Fibroblast of skin of scalp (primary cell): ENCODE results near the gene MAGI1.

Experiments used
- DNase-seq: peaks from one replicate; pipeline ENCODE4 v3.0.0-alpha.2; 2013

The MAGI1 gene

GRCh38 chr3:66012711-66013110 is 26.0 kb downstream of the MAGI1 start:
- no peak for DNase-seq

- no peak for DNase-seq
Measured at GRCh38 chr3:66010739-66011655, 27.7 kb downstream of the MAGI1 start.

- no peak for DNase-seq
Measured at GRCh38 chr3:66010348-66010738, 28.4 kb downstream of the MAGI1 start.

DNA sequence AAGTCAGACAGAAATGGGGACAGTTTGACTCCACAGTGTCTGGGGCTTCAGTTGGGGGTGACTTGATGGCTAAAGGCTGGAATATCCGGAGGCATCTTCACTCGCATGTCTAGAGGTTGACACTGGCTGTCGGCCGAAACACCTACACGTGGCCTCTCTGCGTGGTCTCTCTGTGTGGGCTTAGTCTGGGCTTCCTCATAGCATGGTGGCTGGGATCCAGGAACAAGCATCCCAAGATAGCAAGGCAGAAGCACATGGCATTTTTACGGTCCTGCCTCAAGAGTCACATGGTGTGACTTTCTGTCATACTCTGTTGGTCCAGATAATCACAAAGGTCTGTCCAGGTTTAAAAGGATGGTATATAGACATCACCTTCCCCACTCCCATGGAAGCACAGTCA is 34.5 kb downstream of the MAGI1 start:
- no peak for DNase-seq

GRCh38 chr3:66001626-66002025 is 37.1 kb downstream of the MAGI1 start:
- no peak for DNase-seq

- no peak for DNase-seq
Measured at GRCh38 chr3:66000506-66000905, 38.2 kb downstream of the MAGI1 start.

GRCh38 chr3:65999606-66000005 is 39.1 kb downstream of the MAGI1 start:
- no peak for DNase-seq

DNA sequence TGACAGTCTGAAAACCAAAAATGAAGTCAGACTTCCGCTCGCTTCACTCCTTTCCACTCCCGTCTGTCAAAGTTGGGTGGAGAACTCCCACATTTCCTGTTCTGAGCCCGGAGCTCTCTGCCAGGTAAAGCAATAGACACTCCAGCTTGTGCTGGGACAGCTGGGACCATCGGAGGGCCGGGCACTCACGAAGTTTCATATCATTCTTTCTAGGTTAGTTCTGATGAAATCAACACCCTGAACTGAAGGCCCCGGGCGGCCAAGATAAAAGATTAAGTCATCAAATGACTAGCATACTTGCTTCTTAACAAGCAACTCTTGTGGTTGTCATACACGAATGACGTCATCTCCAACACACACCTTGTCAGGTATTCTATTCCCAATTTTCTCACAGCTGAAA is 42.1 kb downstream of the MAGI1 start:
- DNase-seq: peak; percentile 35

- no peak for DNase-seq
Measured at GRCh38 chr3:65995515-65995914, 43.2 kb downstream of the MAGI1 start.

DNA sequence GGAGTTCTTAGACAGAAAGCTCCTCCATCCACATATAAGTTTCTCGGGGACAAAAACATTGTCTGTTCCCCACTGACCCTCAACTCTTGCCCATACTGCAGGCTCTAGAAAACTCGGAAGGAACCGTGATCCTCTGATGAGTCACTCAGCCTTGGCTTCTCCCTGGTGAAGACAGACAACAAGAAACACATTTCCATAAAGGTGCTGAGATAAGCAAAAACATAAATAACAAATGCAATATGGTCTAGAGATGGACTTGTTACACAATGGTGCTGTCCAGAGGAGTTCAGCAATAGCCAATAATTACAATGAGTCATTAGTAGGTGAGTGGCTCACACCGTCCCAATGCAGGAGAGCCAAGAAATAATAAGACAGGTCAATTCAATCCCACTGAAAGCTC is 43.7 kb downstream of the MAGI1 start:
- peak; percentile 22 for DNase-seq

GRCh38 chr3:65993134-65993900 is 45.4 kb downstream of the MAGI1 start:
- DNase-seq: no peak

GRCh38 chr3:65992106-65992505 is 46.6 kb downstream of the MAGI1 start:
- no peak for DNase-seq

DNA sequence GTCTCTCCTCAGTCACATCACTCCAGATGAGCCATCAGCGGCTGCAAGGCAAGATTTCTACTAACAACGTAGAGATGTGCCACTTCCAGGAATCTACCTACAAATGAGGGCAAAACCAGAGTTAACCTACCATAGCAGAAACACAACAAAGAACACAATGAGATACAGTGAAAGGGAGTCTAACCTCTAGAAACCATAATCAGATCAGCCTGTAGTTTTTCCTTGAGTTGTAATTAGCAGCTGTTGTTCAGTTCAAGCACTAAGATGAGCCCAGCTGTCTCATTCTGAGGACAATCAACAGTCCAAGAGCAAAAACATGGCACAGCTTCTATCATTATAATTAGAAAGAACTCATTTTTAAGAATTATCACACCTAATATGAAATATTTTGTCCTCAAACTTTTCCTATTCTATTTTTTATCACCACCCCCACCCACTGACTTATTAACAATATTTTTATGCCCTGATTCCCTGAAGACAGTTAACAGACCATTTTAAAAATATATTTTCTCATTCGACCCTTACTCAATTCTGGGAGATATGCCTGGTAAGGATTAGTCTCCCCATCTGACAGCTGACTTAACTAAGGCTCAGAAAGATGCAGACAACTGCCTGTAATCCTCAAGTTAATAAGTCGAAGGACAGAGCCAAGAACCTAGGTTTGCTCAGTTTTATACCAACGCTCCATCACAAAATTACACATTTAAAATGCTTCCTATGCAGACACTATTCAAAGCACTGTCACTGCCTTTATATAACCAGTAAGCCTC is 50.1 kb downstream of the MAGI1 start:
- no peak for DNase-seq

GRCh38 chr3:65986285-65986684 is 52.4 kb downstream of the MAGI1 start:
- DNase-seq: no peak

GRCh38 chr3:65984975-65985374 is 53.7 kb downstream of the MAGI1 start:
- DNase-seq: no peak

DNA sequence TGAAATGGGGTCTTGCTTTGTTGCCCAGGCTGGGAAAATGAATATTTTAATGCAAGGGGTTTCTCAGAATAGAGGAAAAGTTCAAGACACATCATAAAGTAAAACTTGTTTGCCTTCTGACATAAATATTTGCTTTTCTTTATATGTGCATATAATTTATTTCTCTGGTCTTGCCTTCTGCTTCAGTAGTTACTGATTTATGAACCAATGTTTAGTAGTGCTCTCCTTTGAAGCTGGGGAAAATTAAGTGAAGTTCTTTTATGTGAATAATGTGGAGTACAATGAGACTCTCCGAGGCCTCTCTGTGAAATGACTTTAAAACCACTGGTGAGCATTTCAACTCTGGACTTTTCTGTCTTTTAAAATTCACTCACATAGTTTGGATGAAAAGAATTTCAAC is 55.6 kb downstream of the MAGI1 start:
- DNase-seq: no peak

- DNase-seq: no peak
Measured at GRCh38 chr3:65979731-65980130, 59.0 kb downstream of the MAGI1 start.

DNA sequence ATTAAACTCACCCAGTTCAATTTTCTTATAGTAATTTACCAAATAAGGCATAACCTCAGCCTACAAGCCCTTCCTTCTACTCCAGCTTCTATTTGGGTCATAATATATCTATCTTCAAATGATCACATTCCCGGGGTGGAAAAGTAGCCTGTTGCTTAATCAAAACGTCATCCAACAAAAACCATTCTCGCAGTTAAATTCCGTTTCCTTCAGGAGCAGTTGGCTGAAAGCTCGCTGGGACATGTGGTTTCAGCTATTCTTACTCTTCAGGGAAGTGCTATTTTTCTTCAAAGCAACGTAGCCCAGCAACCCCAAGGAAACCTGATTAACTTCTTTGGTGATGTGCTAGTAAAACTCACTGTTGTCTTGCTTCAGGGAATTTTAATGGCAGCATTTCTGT is 59.6 kb downstream of the MAGI1 start:
- peak; percentile 86 for DNase-seq

DNA sequence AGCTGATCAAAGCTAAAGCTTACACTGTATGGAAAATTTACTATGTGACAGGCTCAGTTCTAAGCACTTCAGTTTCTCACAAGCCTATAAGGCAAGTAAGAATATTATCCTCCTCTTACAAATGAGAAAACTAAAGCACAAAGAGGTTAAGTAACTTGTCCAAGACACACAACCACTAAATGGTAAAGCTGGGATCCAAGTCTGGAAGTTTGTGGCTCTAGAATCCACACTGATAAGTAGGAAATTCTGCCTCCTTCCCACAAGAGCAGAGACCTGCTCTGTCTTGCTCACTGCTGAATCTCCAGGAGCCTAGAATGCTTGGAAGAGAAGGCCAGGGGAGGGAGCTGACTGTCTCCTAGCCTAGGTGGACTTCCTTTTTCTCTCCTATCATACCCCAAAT is 60.6 kb downstream of the MAGI1 start:
- DNase-seq: no peak

GRCh38 chr3:65975032-65975431 is 63.7 kb downstream of the MAGI1 start:
- peak; percentile 80 for DNase-seq

DNA sequence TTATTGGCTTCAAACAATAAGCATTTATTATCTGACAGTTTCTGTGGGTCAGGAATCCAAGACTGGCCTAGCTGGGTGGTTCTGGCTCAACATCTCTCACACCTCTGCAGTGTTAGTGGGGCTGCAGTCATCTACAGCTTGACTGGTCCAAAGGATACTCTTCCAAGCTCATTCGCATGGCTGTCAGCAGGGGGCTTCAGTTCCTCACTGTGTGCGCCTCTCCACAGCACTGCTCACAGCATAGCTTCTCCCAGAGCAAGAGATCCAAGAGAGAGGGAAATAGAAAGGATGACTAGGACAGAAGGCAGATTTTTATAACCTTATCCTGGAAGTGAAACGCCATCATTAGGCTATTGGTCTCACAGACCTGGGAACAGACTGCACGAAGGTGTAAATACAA is 64.2 kb downstream of the MAGI1 start:
- DNase-seq: peak; percentile 56

DNA sequence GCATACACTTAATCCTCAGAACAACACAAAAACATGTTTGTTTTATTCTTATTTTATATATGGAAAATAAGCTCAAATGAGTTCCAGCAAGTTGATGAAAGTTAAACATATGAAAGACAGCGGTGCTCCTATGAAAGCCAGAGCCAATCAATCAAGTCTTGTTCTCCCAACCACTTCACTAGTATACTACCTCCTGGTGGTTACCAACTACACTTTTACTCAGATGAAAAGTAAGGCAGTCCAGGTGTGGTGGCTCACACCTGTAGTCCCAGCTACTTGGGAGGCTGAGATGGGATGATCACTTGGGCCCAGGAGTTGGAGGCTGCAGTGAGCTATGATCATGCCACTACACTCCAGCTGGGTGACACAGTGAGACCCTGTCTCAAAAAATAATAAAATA is 66.0 kb downstream of the MAGI1 start:
- no peak for DNase-seq
